Loucy (cell line): Measurements from ENCODE around the gene ZC3H12C.
A peak's percentile ranks its signal among the peaks of the same experiment; 100 is the strongest.

ENCODE experiments used
- H2AFZ ChIP-seq: fragments of 200-600 bp; sonication (generic); 2 replicates; pipeline ENCODE4 v1.6.0; 2016; ENCODE audit warnings: antibody characterized with exemption, mild to moderate bottlenecking, low read length, moderate library complexity
- H3F3A ChIP-seq: fragments of 200-600 bp; 2 replicates; pipeline ENCODE4 v1.6.0; 2016; ENCODE audit warnings: antibody characterized with exemption, low read depth, mild to moderate bottlenecking
- H3K27me3 ChIP-seq: fragments of 200-600 bp; sonication (generic); 2 replicates; pipeline ENCODE4 v1.6.1; 2014; ENCODE audit warnings: low read length, mild to moderate bottlenecking; ENCODE audit not compliant: insufficient read depth, poor library complexity, severe bottlenecking
- H3K36me3 ChIP-seq: fragments of 200-600 bp; sonication (generic); 2 replicates; pipeline ENCODE4 v1.6.1; 2016; ENCODE audit warnings: low read length; ENCODE audit not compliant: insufficient read depth
- H3K4me1 ChIP-seq: fragments of 200-600 bp; sonication (generic); 2 replicates; pipeline ENCODE4 v1.5.1; 2014; ENCODE audit warnings: low read length, mild to moderate bottlenecking; ENCODE audit not compliant: insufficient read depth, poor library complexity, severe bottlenecking
- H3K4me2 ChIP-seq: fragments of 200-600 bp; sonication (generic); 2 replicates; pipeline ENCODE4 v1.6.0; 2014; ENCODE audit warnings: antibody characterized with exemption, low read length, low read depth, mild to moderate bottlenecking; ENCODE audit not compliant: poor library complexity, severe bottlenecking
- H3K4me3 ChIP-seq: fragments of 200-600 bp; sonication (generic); 2 replicates; pipeline ENCODE4 v1.5.1; 2014; ENCODE audit warnings: low read length, mild to moderate bottlenecking, mixed read lengths; ENCODE audit not compliant: poor library complexity, severe bottlenecking
- H3K79me2 ChIP-seq: fragments of 200-600 bp; sonication (generic); 2 replicates; pipeline ENCODE4 v1.6.1; 2014; ENCODE audit warnings: low read length; ENCODE audit not compliant: insufficient read depth
- H3K9ac ChIP-seq: fragments of 200-600 bp; sonication (generic); 2 replicates; pipeline ENCODE4 v1.6.0; 2014; ENCODE audit warnings: mild to moderate bottlenecking, low read depth, low read length, moderate library complexity; ENCODE audit not compliant: poor library complexity, severe bottlenecking
- H3K9me2 ChIP-seq: fragments of 200-600 bp; sonication (generic); replicated peaks from 2 replicates; pipeline ENCODE4 v1.6.1; 2016; ENCODE audit warnings: low read depth, low read length, mixed read lengths
- H3K9me3 ChIP-seq: fragments of 200-600 bp; sonication (generic); 2 replicates; pipeline ENCODE4 v1.6.1; 2014; ENCODE audit warnings: mild to moderate bottlenecking, antibody characterized with exemption, low read length, low read depth; ENCODE audit not compliant: insufficient read depth
- H4K20me1 ChIP-seq: fragments of 200-600 bp; sonication (generic); 2 replicates; pipeline ENCODE4 v1.6.0; 2014; ENCODE audit warnings: antibody characterized with exemption, low read length, mild to moderate bottlenecking; ENCODE audit not compliant: insufficient read depth, poor library complexity, severe bottlenecking
- CTCF ChIP-seq: fragments of 200-600 bp; sonication (generic); conservative IDR thresholded peaks from 2 replicates; pipeline ENCODE4 v1.5.1; 2014; ENCODE audit warnings: mild to moderate bottlenecking, antibody characterized with exemption, low read length
- EZH2phosphoT487 ChIP-seq: fragments of 200-600 bp; IDR thresholded peaks from 2 replicates; pipeline ENCODE4 v1.6.1; 2018; ENCODE audit warnings: antibody characterized with exemption, mild to moderate bottlenecking, moderate library complexity, borderline replicate concordance

ZC3H12C gene

GRCh38 chr11:110172468-110173065 lies 79.4 kb downstream of the ZC3H12C start:
- no peaks in the 10 kb centered on the region for H3K4me1 ChIP-seq
- no peaks in the 10 kb centered on the region for H3F3A ChIP-seq
- H3K36me3 ChIP-seq, result no peaks in the 10 kb centered on the region
- H3K79me2 ChIP-seq, result no peaks in the 10 kb centered on the region
- no peak overlapping the region for H2AFZ ChIP-seq
- no peak overlapping the region for H3K9ac ChIP-seq
- no peaks in the 10 kb centered on the region for H3K9me3 ChIP-seq
- no peaks in the 10 kb centered on the region for H4K20me1 ChIP-seq
- H3K4me3 ChIP-seq, result no peak overlapping the region
- no peak overlapping the region for H3K4me2 ChIP-seq
- no peaks in the 10 kb centered on the region for H3K27me3 ChIP-seq
- TF ChIP-seq CTCF (no peak), EZH2phosphoT487 (no peak)
- no peaks in the 10 kb centered on the region for H3K9me2 ChIP-seq

GRCh38 chr11:110173811-110174644 lies 80.8 kb downstream of the ZC3H12C start:
- Histone ChIP-seq H3K4me2 (no peak overlapping the region), H3K4me3 (no peak overlapping the region), H2AFZ (0 out of 2 replicates have a peak overlapping the region, but pooled peaks have one; percentile 54), H3F3A (no peaks in the 10 kb centered on the region), H3K36me3 (no peaks in the 10 kb centered on the region), H3K79me2 (no peaks in the 10 kb centered on the region), H3K9ac (no peak overlapping the region), H4K20me1 (no peaks in the 10 kb centered on the region), H3K9me3 (no peaks in the 10 kb centered on the region), H3K4me1 (no peaks in the 10 kb centered on the region), H3K27me3 (no peaks in the 10 kb centered on the region), H3K9me2 (no peaks in the 10 kb centered on the region)
- TF ChIP-seq CTCF (peak; percentile 79), EZH2phosphoT487 (no peak)

- H3K9me2 ChIP-seq, result no peaks in the 10 kb centered on the region
- TF ChIP-seq CTCF (no peak), EZH2phosphoT487 (no peak)
- no peaks in the 10 kb centered on the region for H4K20me1 ChIP-seq
- H3K4me3 ChIP-seq, result no peak overlapping the region
- H3K79me2 ChIP-seq, result no peaks in the 10 kb centered on the region
- no peaks in the 10 kb centered on the region for H3K9me3 ChIP-seq
- H2AFZ ChIP-seq, result no peak overlapping the region
- no peak overlapping the region for H3K9ac ChIP-seq
- H3F3A ChIP-seq, result no peaks in the 10 kb centered on the region
- no peaks in the 10 kb centered on the region for H3K27me3 ChIP-seq
- no peak overlapping the region for H3K4me2 ChIP-seq
- H3K36me3 ChIP-seq, result no peaks in the 10 kb centered on the region
- no peaks in the 10 kb centered on the region for H3K4me1 ChIP-seq
Measured at GRCh38 chr11:110174645-110175310, 81.6 kb downstream of the ZC3H12C start.
